C4-2B (cell line): ENCODE results near the gene HOXA6.

Source experiments
- CTCF ChIP-seq: fragments of 450-650 bp; conservative IDR thresholded peaks from 2 replicates; pipeline ENCODE4 v1.5.1; 2017; ENCODE audit warnings: mild to moderate bottlenecking
- ZFX ChIP-seq: fragments of 450-650 bp; IDR thresholded peaks from 2 replicates; pipeline ENCODE4 v1.6.1; 2017

GRCh38 chr7:27141137-27141922 lies 6.2 kb downstream of the HOXA6 start:
- TF ChIP-seq CTCF (no peak), ZFX (no peak)
